HepG2 (cell line): ENCODE data around the gene PLCXD1. TPM values are rescaled to one million over a fixed set of nuclear protein-coding genes. Genes with fewer than 3 reads are reported as not detected.

Experiments
- CEBPB ChIP-seq: IDR thresholded peaks from 2 replicates; pipeline ENCODE4 v1.6.1; 2011; ENCODE audit warnings: low read depth, low read length, improper control_type of control experiment, borderline replicate concordance
- HNRNPUL1 ChIP-seq: fragments of 200-400 bp; formaldehyde crosslinking; IDR thresholded peaks from 2 replicates; pipeline ENCODE4 v1.6.1; 2017; ENCODE audit warnings: low read depth, mild to moderate bottlenecking, low read length, moderate library complexity
- KLF12 ChIP-seq: sonication (generic); formaldehyde crosslinking; IDR thresholded peaks from 2 replicates; pipeline ENCODE4 v1.4.0; 2020; ENCODE audit warnings: missing genetic modification reagents, borderline replicate concordance
- KLF16 ChIP-seq, 2 experiments: sonication (generic) in 1 of 2; formaldehyde crosslinking in 1 of 2; IDR thresholded peaks; 2 replicates each; pipeline versions ENCODE4 v1.6.1 to v1.8.0; 2016 to 2023; ENCODE audit warnings: missing genetic modification reagents in 2 of 2, missing compliant biosample characterization in 1 of 2
- KLF6 ChIP-seq: IDR thresholded peaks from 2 replicates; pipeline ENCODE4 v1.8.0; 2016; ENCODE audit warnings: missing biosample characterization, missing genetic modification reagents
- POLR2G ChIP-seq: fragments of 200-400 bp; formaldehyde crosslinking; IDR thresholded peaks from 2 replicates; pipeline ENCODE4 v1.6.1; 2018; ENCODE audit warnings: mild to moderate bottlenecking, low read depth, low read length, moderate library complexity
- RBFOX2 ChIP-seq: fragments of 200-400 bp; formaldehyde crosslinking; IDR thresholded peaks from 2 replicates; pipeline ENCODE4 v1.6.1; 2017; ENCODE audit warnings: low read depth, mild to moderate bottlenecking, low read length
- SOX5 ChIP-seq: IDR thresholded peaks from 2 replicates; pipeline ENCODE4 v1.6.1; 2016; ENCODE audit warnings: borderline replicate concordance
- TOE1 ChIP-seq: sonication (generic); formaldehyde crosslinking; IDR thresholded peaks from 2 replicates; pipeline ENCODE4 v1.4.0; 2020; ENCODE audit warnings: mild to moderate bottlenecking, missing genetic modification reagents
- ZNF136 ChIP-seq: sonication (generic); formaldehyde crosslinking; IDR thresholded peaks from 2 replicates; pipeline ENCODE4 v1.8.1; 2022; ENCODE audit warnings: low read depth, mild to moderate bottlenecking, moderate library complexity, missing genetic modification reagents
- ZNF143 ChIP-seq: sonication (generic); formaldehyde crosslinking; IDR thresholded peaks from 2 replicates; pipeline ENCODE4 v1.4.0; 2020; ENCODE audit warnings: missing genetic modification reagents
- ZNF605 ChIP-seq: sonication (generic); formaldehyde crosslinking; IDR thresholded peaks from 2 replicates; pipeline ENCODE4 v1.8.0; 2022; ENCODE audit warnings: mild to moderate bottlenecking, missing genetic modification reagents
- polyA plus RNA-seq, 8 experiments: library from polyadenylated mRNA; depleted of rRNA in 3 of 8; stranded (reverse) in 7 of 8; unstranded in 1 of 8; fragments of >200 nt; fragmentation: Illumina TruSeq in 4 of 8; extraction: Trizol in 4 of 8; gene quantifications; 2 replicates each; pipeline versions ENCODE4 v1.2.1 to v1.2.3, GENCODE V29; 2011 to 2016; ENCODE audit warnings: low read depth in 4 of 8, missing spikeins in 1 of 8, mixed read lengths in 1 of 8; ENCODE audit not compliant: insufficient read depth in 1 of 8
- total RNA-seq, 5 experiments: library from RNA; depleted of rRNA; stranded (reverse); fragments of >200 nt; fragmentation: Illumina TruSeq; extraction: Trizol; gene quantifications; 2 replicates each; pipeline ENCODE4 v1.2.3, GENCODE V29; 2016; ENCODE audit warnings: low read depth in 1 of 5
- TF ChIP-seq, protein P1 (sequence below): sonication (generic); formaldehyde crosslinking; IDR thresholded peaks from 2 replicates; pipeline ENCODE4 v1.4.0; 2020; ENCODE audit warnings: missing genetic modification reagents
- TF ChIP-seq, protein P2 (sequence below): sonication (generic); formaldehyde crosslinking; IDR thresholded peaks from 2 replicates; pipeline ENCODE4 v1.4.0; 2020; ENCODE audit warnings: mild to moderate bottlenecking, missing genetic modification reagents, borderline replicate concordance
- TF ChIP-seq, protein P3 (sequence below): sonication (generic); formaldehyde crosslinking; IDR thresholded peaks from 2 replicates; pipeline ENCODE4 v1.8.1; 2023; ENCODE audit warnings: mild to moderate bottlenecking, inconsistent platforms, moderate library complexity, missing genetic modification reagents, borderline replicate concordance
- TF ChIP-seq, protein P4 (sequence below): sonication (generic); formaldehyde crosslinking; IDR thresholded peaks from 2 replicates; pipeline ENCODE4 v1.8.0; 2022; ENCODE audit warnings: missing genetic modification reagents, mild to moderate bottlenecking, inconsistent platforms, borderline replicate concordance
- TF ChIP-seq, protein P5 (sequence below): sonication (generic); formaldehyde crosslinking; IDR thresholded peaks from 2 replicates; pipeline ENCODE4 v1.5.0; 2020; ENCODE audit warnings: mild to moderate bottlenecking, missing genetic modification reagents

The PLCXD1 gene
- total and polyA plus RNA-seq, 2 of the 13 experiments (the other 11 are each of a cell fraction or from before 2014, with no cell fraction given): 87.7 to 153 TPM

DNA sequence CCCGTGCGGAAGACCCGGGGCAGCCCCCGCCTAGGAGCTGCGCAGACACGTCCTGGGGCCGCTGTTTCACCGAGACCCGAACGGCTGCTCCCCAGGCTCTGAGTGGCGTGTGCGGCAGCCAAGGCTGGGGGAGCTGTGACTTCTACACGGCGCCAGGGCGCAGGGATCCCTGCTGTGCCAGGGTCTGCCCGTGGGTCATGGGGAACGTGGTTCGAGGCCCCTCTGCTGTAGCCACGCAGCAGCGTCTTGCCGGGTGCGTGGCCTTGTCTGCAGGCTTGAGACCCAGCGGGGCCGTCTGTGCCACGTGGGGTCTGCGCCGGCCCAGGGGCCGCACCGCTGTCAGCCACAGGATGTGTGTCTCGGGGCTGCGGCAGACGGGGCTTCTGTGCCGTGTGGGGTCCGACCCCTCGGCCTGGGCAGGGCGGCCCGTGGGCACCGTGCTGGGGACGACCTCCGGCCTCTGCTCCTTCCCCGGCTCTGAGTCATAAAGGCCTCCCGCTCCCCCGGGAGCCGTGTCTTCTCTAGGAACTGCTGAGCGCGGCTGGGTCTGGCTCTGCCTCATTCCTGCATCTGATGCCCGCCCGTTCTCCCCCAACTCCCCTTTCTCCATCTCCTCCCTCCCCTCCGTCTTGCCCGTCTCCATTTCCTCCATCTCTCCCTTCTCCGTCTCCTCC, 50.1 kb downstream of the PLCXD1 start (continued):
- TF ChIP-seq, protein P1, sequence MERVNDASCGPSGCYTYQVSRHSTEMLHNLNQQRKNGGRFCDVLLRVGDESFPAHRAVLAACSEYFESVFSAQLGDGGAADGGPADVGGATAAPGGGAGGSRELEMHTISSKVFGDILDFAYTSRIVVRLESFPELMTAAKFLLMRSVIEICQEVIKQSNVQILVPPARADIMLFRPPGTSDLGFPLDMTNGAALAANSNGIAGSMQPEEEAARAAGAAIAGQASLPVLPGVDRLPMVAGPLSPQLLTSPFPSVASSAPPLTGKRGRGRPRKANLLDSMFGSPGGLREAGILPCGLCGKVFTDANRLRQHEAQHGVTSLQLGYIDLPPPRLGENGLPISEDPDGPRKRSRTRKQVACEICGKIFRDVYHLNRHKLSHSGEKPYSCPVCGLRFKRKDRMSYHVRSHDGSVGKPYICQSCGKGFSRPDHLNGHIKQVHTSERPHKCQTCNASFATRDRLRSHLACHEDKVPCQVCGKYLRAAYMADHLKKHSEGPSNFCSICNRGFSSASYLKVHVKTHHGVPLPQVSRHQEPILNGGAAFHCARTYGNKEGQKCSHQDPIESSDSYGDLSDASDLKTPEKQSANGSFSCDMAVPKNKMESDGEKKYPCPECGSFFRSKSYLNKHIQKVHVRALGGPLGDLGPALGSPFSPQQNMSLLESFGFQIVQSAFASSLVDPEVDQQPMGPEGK (CRISPR knock-in tag): 0 out of 2 replicates have a peak, but pooled peaks have one; percentile 9
- TF ChIP-seq ZNF136 (CRISPR knock-in tag) (no peak), TOE1 (no peak), KLF16 (CRISPR knock-in tag; IDR thresholded peaks at IDR 0.05) (no peak), KLF6 (CRISPR knock-in tag) (no peak), RBFOX2 (no peak), ZNF143 (CRISPR knock-in tag) (no peak), ZNF605 (CRISPR knock-in tag) (no peak), CEBPB (no peak), SOX5 (no peak), POLR2G (0 out of 2 replicates have a peak, but pooled peaks have one; percentile 9), KLF12 (CRISPR knock-in tag) (no peak), HNRNPUL1 (no peak)
- TF ChIP-seq, protein P2, sequence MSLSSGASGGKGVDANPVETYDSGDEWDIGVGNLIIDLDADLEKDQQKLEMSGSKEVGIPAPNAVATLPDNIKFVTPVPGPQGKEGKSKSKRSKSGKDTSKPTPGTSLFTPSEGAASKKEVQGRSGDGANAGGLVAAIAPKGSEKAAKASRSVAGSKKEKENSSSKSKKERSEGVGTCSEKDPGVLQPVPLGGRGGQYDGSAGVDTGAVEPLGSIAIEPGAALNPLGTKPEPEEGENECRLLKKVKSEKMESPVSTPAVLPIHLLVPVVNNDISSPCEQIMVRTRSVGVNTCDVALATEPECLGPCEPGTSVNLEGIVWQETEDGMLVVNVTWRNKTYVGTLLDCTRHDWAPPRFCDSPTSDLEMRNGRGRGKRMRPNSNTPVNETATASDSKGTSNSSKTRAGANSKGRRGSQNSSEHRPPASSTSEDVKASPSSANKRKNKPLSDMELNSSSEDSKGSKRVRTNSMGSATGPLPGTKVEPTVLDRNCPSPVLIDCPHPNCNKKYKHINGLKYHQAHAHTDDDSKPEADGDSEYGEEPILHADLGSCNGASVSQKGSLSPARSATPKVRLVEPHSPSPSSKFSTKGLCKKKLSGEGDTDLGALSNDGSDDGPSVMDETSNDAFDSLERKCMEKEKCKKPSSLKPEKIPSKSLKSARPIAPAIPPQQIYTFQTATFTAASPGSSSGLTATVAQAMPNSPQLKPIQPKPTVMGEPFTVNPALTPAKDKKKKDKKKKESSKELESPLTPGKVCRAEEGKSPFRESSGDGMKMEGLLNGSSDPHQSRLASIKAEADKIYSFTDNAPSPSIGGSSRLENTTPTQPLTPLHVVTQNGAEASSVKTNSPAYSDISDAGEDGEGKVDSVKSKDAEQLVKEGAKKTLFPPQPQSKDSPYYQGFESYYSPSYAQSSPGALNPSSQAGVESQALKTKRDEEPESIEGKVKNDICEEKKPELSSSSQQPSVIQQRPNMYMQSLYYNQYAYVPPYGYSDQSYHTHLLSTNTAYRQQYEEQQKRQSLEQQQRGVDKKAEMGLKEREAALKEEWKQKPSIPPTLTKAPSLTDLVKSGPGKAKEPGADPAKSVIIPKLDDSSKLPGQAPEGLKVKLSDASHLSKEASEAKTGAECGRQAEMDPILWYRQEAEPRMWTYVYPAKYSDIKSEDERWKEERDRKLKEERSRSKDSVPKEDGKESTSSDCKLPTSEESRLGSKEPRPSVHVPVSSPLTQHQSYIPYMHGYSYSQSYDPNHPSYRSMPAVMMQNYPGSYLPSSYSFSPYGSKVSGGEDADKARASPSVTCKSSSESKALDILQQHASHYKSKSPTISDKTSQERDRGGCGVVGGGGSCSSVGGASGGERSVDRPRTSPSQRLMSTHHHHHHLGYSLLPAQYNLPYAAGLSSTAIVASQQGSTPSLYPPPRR (CRISPR knock-in tag): no peak
- TF ChIP-seq, protein P3, sequence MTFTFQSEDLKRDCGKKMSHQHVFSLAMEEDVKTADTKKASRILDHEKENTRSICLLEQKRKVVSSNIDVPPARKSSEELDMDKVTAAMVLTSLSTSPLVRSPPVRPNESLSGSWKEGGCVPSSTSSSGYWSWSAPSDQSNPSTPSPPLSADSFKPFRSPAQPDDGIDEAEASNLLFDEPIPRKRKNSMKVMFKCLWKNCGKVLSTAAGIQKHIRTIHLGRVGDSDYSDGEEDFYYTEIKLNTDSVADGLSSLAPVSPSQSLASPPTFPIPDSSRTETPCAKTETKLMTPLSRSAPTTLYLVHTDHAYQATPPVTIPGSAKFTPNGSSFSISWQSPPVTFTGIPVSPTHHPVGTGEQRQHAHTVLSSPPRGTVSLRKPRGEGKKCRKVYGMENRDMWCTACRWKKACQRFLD (CRISPR knock-in tag): no peak
- TF ChIP-seq, protein P4, sequence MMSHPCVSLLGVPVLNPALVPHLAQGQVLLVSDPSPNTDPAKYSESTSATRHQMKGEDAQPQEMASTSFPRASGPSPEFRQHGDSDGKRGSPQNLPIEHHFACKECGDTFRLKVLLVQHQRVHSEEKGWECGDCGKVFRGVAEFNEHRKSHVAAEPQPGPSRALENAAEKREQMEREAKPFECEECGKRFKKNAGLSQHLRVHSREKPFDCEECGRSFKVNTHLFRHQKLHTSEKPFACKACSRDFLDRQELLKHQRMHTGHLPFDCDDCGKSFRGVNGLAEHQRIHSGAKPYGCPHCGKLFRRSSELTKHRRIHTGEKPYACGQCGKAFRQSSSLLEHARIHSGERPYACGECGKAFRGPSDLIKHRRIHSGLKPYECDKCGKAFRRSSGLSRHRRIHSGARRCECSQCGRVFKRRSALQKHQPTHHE (CRISPR knock-in tag): no peak
- TF ChIP-seq, protein P5, sequence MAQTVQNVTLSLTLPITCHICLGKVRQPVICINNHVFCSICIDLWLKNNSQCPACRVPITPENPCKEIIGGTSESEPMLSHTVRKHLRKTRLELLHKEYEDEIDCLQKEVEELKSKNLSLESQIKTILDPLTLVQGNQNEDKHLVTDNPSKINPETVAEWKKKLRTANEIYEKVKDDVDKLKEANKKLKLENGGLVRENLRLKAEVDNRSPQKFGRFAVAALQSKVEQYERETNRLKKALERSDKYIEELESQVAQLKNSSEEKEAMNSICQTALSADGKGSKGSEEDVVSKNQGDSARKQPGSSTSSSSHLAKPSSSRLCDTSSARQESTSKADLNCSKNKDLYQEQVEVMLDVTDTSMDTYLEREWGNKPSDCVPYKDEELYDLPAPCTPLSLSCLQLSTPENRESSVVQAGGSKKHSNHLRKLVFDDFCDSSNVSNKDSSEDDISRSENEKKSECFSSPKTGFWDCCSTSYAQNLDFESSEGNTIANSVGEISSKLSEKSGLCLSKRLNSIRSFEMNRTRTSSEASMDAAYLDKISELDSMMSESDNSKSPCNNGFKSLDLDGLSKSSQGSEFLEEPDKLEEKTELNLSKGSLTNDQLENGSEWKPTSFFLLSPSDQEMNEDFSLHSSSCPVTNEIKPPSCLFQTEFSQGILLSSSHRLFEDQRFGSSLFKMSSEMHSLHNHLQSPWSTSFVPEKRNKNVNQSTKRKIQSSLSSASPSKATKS (CRISPR knock-in tag): no peak
